Spleen (tissue), 11 donors: ENCODE data around the gene ITSN1. TPM values are rescaled to one million over a fixed set of nuclear protein-coding genes. Genes with fewer than 3 reads are reported as not detected.

Experiments used
- DNase-seq: peaks from one replicate; pipeline ENCODE4 v3.0.0-alpha.2; 2020
- H3K27ac ChIP-seq, 8 donors: fragments of 200-600 bp; sonication (generic) in 7 of 8; 1 replicate in 4 of 8; 2 replicates in 4 of 8; pipeline versions ENCODE4 v1.5.0 to v1.8.0; 2016 to 2021; ENCODE audit warnings: inconsistent platforms in 4 of 8, mild to moderate bottlenecking in 4 of 8, moderate library complexity in 1 of 8
- H3K27me3 ChIP-seq, 7 donors: fragments of 200-600 bp; sonication (generic) in 6 of 7; replicated peaks in 1 of 7; 1 replicate in 4 of 7; 2 replicates in 3 of 7; pipeline versions ENCODE4 v1.5.0 to v1.8.0; 2016 to 2021; ENCODE audit warnings: inconsistent platforms in 3 of 7, mild to moderate bottlenecking in 1 of 7
- H3K36me3 ChIP-seq, 6 donors: fragments of 200-600 bp; sonication (generic) in 5 of 6; 1 replicate in 4 of 6; 2 replicates in 2 of 6; pipeline versions ENCODE4 v1.5.0 to v1.8.0; 2016 to 2021; ENCODE audit warnings: inconsistent platforms in 2 of 6
- H3K4me1 ChIP-seq, 6 donors: fragments of 200-600 bp; sonication (generic) in 5 of 6; 1 replicate in 3 of 6; 2 replicates in 3 of 6; pipeline versions ENCODE4 v1.5.0 to v1.8.0; 2016 to 2021; ENCODE audit warnings: inconsistent platforms in 3 of 6
- H3K4me3 ChIP-seq, 8 donors: fragments of 200-600 bp; sonication (generic) in 7 of 8; 1 replicate in 4 of 8; 2 replicates in 4 of 8; pipeline versions ENCODE4 v1.5.0 to v1.8.0; 2016 to 2021; ENCODE audit warnings: inconsistent platforms in 4 of 8, mild to moderate bottlenecking in 4 of 8, moderate library complexity in 2 of 8
- H3K9me3 ChIP-seq, 8 donors: fragments of 200-600 bp; sonication (generic) in 7 of 8; 1 replicate in 4 of 8; 2 replicates in 4 of 8; pipeline versions ENCODE4 v1.5.0 to v1.8.0; 2016 to 2021; ENCODE audit warnings: inconsistent platforms in 4 of 8
- POLR2A ChIP-seq, 3 donors: fragments of 450-650 bp; IDR thresholded peaks; one replicate each; pipeline ENCODE4 v1.5.1; 2017; ENCODE audit warnings: antibody characterized with exemption in 3 of 3, mild to moderate bottlenecking in 1 of 3
- POLR2AphosphoS5 ChIP-seq, 3 donors: sonication (generic); formaldehyde crosslinking; IDR thresholded peaks; one replicate each; pipeline ENCODE4 v1.5.1; 2017; ENCODE audit warnings: antibody characterized with exemption in 3 of 3
- WGBS, 5 donors: extraction: QIAGEN DNeasy Blood & Tissue Kit in 3 of 5; methylation state at CpG; one replicate each; pipeline versions ENCODE4 v1.1.5 to v1.1.7; 2013 to 2018; 5-methylcytosine and 5-hydroxymethylcytosine counted together
- intact Hi-C: fragments of 100-400 bp; cut with DNase I; formaldehyde crosslinking; loops from one replicate; pipeline ENCODE4 v1.15.0; 2023; ENCODE audit warnings: low total_unique reads
- polyA plus RNA-seq, 3 donors: library from polyadenylated mRNA; stranded (reverse); fragments of 200-250 nt; gene quantifications; one replicate each; pipeline ENCODE4 v1.2.1, GENCODE V29; 2013
- total RNA-seq, 7 donors: library from RNA; depleted of rRNA in 3 of 7; stranded (reverse); fragments of >200 nt in 3 of 7; fragmentation: NEBNext Ultra II Directional in 4 of 7; extraction: Animal tissue kit (Norgen Biotek cat#: 25700) in 4 of 7; gene quantifications; one replicate each; pipeline versions ENCODE4 v1.1.0 to v1.2.1, GENCODE V29; 2016 to 2021
- TF ChIP-seq, protein P1 (sequence below), 11 experiments: fragments of 200-600 bp in 7 of 11; fragments of 450-650 bp in 4 of 11; sonication (generic) in 4 of 11; IDR thresholded peaks in 8 of 11; conservative IDR thresholded peaks in 3 of 11; 1 replicate in 7 of 11; 2 replicates in 4 of 11; pipeline versions ENCODE4 v1.4.0 to v1.8.0; 2016 to 2021; ENCODE audit warnings: antibody characterized with exemption in 11 of 11, inconsistent platforms in 4 of 11, mild to moderate bottlenecking in 1 of 11
- donor health status: healthy with polysubstance abuse.
- donor health status: DM: no; HTN: no; CAD: no; lungs with moderate emphysema.
- donor health status: DM: no; HTN: no; CAD: no.
- donor health status: Bipolar disorder and iron deficiency.
- donor health status: healthy.
- donor health status: DM: no; HTN: no; CAD: no.
- donor health status: DM: yes; HTN: yes; CAD: no.

ITSN1 gene
- total and polyA plus RNA-seq, 10 donors = 4.1 to 89.0 (median 42.6) TPM

DNA sequence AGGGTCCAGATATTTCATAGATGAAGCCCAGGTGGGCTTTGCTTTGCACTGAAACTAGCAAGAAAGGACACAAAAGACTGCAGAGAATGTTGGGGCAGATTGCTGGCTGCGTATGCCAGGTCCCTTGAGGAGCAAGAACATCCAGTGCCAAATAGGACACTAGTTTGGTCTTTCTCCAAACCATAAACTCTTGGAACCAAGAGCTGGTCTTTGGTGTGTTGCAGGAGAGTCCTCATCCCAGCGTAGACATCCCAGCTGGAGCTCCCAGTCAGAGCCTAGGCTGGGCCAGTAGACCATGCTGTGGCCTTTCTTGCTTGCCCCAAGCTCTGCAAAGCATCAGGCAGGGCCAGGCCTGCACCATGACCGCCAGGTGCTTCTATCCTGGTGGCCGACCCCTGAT is 185.8 kb downstream of the ITSN1 start:
- TF ChIP-seq POLR2AphosphoS5 (IDR thresholded peaks at IDR 0.05) (no peak), POLR2A (IDR thresholded peaks at IDR 0.05) (no peak)
- TF ChIP-seq, protein P1, sequence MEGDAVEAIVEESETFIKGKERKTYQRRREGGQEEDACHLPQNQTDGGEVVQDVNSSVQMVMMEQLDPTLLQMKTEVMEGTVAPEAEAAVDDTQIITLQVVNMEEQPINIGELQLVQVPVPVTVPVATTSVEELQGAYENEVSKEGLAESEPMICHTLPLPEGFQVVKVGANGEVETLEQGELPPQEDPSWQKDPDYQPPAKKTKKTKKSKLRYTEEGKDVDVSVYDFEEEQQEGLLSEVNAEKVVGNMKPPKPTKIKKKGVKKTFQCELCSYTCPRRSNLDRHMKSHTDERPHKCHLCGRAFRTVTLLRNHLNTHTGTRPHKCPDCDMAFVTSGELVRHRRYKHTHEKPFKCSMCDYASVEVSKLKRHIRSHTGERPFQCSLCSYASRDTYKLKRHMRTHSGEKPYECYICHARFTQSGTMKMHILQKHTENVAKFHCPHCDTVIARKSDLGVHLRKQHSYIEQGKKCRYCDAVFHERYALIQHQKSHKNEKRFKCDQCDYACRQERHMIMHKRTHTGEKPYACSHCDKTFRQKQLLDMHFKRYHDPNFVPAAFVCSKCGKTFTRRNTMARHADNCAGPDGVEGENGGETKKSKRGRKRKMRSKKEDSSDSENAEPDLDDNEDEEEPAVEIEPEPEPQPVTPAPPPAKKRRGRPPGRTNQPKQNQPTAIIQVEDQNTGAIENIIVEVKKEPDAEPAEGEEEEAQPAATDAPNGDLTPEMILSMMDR (IDR thresholded peaks at IDR 0.05 in 8 of 11, conservative IDR thresholded peaks at IDR 0.05 in 3 of 11) = no peak
- Histone ChIP-seq H3K27ac (no peak overlapping the region), H3K36me3 (peaks cover 0 to 78% (median 5%) of the 10 kb centered on the region in 6 donors), H3K4me1 (no peaks in the 10 kb centered on the region), H3K4me3 (no peak overlapping the region), H3K9me3 (peaks cover 0 to 5% (median 0%) of the 10 kb centered on the region in 8 donors), H3K27me3 (no peaks in the 10 kb centered on the region)
- DNase-seq = no peak
- intact Hi-C loops = no loop called here
- 87 to 95% (median 90%) methylated on average over 3 to 4 of the region's 4 CpGs for WGBS, 5 donors

DNA sequence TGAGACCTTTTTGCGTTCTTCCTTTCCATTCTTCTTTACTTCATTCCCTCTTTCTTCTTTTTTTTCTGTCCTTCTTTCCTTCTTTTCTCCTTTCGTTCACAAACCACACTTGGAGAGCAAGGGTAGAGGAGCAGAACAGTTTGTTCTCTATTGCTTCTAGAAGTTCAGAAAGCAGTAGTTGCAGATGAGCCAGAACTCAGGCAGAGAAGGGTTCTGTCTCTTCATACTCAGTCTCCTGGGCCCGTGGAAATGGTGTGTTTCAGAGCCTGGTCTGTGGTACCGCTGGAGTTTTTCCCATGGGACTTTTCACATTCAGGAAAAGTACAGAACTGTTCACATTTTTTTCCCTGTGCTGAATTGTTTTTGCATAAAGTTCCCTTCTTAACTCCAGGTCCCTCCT is 186.3 kb downstream of the ITSN1 start:
- Histone ChIP-seq H3K4me3 (no peak overlapping the region), H3K9me3 (peaks cover 0 to 5% (median 0%) of the 10 kb centered on the region in 8 donors), H3K4me1 (no peaks in the 10 kb centered on the region), H3K36me3 (peaks cover 0 to 76% (median 5%) of the 10 kb centered on the region in 6 donors), H3K27me3 (no peaks in the 10 kb centered on the region), H3K27ac (no peak overlapping the region)
- intact Hi-C loops = no loop called here
- TF ChIP-seq POLR2A (IDR thresholded peaks at IDR 0.05) = no peak
- TF ChIP-seq POLR2AphosphoS5 (IDR thresholded peaks at IDR 0.05) = no peak
- TF ChIP-seq, protein P1 (IDR thresholded peaks at IDR 0.05 in 8 of 11, conservative IDR thresholded peaks at IDR 0.05 in 3 of 11) = no peak
- 83 to 96% (median 89%) methylated on average over 4 of the region's 4 CpGs for WGBS, 5 donors
- DNase-seq = no peak

DNA sequence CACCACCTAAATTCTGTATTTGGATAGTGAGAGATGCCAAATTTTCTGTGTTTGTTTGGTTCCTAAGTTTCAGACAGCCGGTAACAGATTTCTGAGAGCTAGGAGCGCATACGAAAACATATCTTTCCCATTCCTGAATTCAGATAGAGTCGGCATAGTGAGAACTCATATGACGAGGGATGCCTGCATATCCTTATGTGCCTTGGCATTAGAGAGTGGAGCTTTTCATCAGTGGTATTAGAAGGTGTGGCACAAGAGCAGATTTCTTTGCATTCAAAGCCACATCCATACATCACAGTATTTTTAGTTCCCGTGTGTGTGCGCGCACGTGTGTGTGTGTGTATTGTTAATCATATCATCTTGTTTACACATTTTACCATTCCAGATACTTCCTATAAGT is 187.5 kb downstream of the ITSN1 start:
- no peaks in the 10 kb centered on the region for H3K27me3 ChIP-seq
- intact Hi-C loops = no loop called here
- 96 to 98% (median 97%) methylated on average over 9 of the region's 9 CpGs for WGBS, 5 donors
- H3K4me1 ChIP-seq = no peaks in the 10 kb centered on the region
- H3K4me3 ChIP-seq = no peak overlapping the region
- TF ChIP-seq POLR2A (IDR thresholded peaks at IDR 0.05) (no peak), POLR2AphosphoS5 (IDR thresholded peaks at IDR 0.05) (no peak)
- TF ChIP-seq, protein P1 (IDR thresholded peaks at IDR 0.05 in 8 of 11, conservative IDR thresholded peaks at IDR 0.05 in 3 of 11) = no peak
- no peak overlapping the region for H3K27ac ChIP-seq
- no peak for DNase-seq
- H3K36me3 ChIP-seq = peaks cover 0 to 73% (median 5%) of the 10 kb centered on the region in 6 donors
- peaks cover 0 to 5% (median 0%) of the 10 kb centered on the region in 8 donors for H3K9me3 ChIP-seq

DNA sequence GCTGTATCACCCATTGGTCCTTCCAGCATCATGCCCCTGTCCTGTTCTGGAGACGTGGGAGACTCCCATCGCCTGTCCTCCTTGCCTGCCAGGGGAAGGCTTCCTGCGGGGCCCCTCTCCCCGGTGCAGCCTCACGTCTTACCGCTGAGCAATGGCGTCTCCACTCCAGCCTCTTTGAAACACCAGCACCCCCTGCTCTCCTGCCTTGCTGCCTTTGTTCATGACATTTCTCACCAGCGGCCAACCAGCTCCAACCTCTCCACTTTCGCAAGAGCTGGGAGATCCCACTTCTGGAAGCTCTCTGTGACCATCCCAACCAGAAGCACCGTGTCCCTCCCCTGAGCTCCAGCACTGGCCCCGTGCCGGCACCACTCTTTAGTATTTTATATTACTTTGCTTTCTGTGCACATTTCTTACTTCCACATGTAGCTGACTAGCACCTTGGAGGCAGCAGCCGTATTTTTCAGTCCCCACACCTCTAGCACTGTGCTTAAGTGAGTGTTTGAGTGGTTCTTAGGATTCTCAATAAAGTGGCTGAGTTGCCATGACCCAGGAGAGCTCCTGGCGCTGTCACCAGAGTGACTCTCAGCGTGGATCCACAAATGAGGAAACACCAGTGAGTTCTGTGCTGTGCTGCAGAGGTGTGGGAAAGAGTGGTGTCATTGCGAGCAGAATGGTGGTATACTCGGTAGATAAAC is 189.8 kb downstream of the ITSN1 start:
- Histone ChIP-seq H3K27ac (no peak overlapping the region), H3K4me3 (no peak overlapping the region), H3K27me3 (no peaks in the 10 kb centered on the region), H3K9me3 (peaks cover 0 to 5% (median 0%) of the 10 kb centered on the region in 8 donors), H3K36me3 (peaks cover 0 to 89% (median 5%) of the 10 kb centered on the region in 6 donors), H3K4me1 (no peaks in the 10 kb centered on the region)
- TF ChIP-seq POLR2AphosphoS5 (IDR thresholded peaks at IDR 0.05) = no peak
- 89 to 94% (median 92%) methylated on average over 17 of the region's 17 CpGs for WGBS, 5 donors
- intact Hi-C loops = no loop called here
- DNase-seq = no peak
